A673 (cell line): Measurements from ENCODE around the gene PNPT1.
"Not testable (repeated sequence)": the region's sequence is repeated elsewhere in the genome, so short reads cannot be mapped to it uniquely, and the experiment has no call there.

Source experiments
- EZH2 ChIP-seq: fragments of 200-600 bp; sonication (generic); IDR thresholded peaks from 2 replicates; pipeline ENCODE4 v1.6.1; 2017; ENCODE audit warnings: borderline replicate concordance, low read depth, mild to moderate bottlenecking, mixed read lengths, antibody characterized with exemption, low read length; ENCODE audit not compliant: poor library complexity, severe bottlenecking
- TF ChIP-seq, protein P1 (sequence below): fragments of 300-800, 200-600 bp; sonication (generic); conservative IDR thresholded peaks from 2 replicates; pipeline ENCODE4 v1.5.1; 2017; ENCODE audit warnings: low read depth, mild to moderate bottlenecking, antibody characterized with exemption, low read length, moderate library complexity, mixed read lengths

DNA sequence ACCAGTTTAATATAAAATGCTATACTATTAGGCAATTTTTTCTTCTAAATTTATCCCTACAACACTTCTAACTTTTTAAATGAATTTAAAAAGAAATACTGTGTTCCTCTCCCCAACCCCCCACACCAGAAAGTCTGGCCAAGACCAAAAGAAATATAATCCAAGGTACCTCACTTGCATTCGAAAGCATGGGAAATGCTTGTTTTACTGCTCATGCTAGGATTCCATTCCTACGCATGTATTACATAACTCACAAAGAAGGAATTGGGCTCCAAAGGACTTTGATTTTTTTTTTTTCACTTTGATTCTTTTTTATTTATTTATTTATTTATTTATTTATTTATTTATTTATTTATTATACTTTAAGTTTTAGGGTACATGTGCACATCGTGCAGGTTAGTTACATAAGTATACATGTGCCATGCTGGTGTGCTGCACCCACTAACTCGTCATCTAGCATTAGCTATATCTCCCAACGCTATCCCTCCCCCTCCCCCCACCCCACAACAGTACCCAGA is 42.4 kb upstream of the PNPT1 start:
- TF ChIP-seq, protein P1, sequence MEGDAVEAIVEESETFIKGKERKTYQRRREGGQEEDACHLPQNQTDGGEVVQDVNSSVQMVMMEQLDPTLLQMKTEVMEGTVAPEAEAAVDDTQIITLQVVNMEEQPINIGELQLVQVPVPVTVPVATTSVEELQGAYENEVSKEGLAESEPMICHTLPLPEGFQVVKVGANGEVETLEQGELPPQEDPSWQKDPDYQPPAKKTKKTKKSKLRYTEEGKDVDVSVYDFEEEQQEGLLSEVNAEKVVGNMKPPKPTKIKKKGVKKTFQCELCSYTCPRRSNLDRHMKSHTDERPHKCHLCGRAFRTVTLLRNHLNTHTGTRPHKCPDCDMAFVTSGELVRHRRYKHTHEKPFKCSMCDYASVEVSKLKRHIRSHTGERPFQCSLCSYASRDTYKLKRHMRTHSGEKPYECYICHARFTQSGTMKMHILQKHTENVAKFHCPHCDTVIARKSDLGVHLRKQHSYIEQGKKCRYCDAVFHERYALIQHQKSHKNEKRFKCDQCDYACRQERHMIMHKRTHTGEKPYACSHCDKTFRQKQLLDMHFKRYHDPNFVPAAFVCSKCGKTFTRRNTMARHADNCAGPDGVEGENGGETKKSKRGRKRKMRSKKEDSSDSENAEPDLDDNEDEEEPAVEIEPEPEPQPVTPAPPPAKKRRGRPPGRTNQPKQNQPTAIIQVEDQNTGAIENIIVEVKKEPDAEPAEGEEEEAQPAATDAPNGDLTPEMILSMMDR: not testable (repeated sequence)
- not testable (repeated sequence) for TF ChIP-seq EZH2
